Pulmonary artery endothelial cell (primary cell): ENCODE measurements around the gene ACTL10. TPM values are rescaled to one million over a fixed set of nuclear protein-coding genes. Genes with fewer than 3 reads are reported as not detected.
"Not testable (repeated sequence)": the region's sequence is repeated elsewhere in the genome, so short reads cannot be mapped to it uniquely, and the experiment has no call there.

Source experiments
- DNase-seq: peaks from one replicate; pipeline ENCODE4 v3.0.0-alpha.2; 2011; ENCODE audit warnings: low read depth, low spot score
- total RNA-seq: library from RNA; depleted of rRNA; stranded (reverse); fragments of >200 nt; gene quantifications from 2 replicates; pipeline ENCODE4 v1.2.3, GENCODE V29; 2014

The ACTL10 gene
- total RNA-seq, 1 donor from 2014 or later = 4.2 TPM

DNA sequence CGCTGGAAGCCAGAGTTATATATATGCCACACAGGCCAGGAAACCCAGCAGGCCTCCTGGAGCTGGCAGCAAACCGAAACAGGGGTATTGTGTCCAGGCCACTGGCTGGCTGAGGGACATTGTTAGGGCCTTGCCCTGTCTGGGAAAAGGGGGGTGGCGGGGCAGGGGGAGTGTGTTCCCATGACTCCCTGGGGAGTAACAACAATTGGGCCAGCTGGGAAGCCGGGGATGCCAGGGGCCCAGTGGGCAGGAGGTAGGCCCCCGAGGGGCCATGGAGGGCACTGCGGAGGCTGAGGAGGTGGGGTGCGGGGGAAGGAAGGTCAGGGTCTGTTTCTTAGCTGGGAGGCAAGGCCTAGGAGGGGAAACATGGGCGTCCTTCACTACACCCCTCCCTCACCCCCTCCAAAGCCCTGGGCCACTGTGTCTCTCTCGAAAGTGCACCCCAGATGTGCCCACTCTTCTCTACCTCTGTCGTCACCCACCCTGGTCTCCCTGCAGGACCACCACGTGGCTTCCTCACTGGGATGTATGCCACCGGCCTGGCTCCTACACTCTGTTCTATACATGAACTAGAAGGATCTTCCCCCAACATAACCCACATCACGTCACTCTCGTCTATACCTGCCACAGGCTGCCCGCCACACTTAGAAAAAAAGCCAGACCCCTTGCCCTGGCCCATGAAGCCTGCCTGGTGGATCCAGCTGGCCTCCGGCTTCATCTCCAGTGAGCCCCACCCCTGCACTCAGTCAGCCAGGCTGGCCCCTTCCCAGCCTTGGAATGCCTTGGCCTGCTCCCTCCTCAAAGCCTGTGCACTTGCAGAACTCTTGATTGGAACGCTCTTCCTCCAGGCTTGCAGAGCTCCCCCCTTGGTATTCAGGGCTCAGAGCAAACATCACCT, 27.2 kb downstream of the ACTL10 start:
- DNase-seq = no peak

DNA sequence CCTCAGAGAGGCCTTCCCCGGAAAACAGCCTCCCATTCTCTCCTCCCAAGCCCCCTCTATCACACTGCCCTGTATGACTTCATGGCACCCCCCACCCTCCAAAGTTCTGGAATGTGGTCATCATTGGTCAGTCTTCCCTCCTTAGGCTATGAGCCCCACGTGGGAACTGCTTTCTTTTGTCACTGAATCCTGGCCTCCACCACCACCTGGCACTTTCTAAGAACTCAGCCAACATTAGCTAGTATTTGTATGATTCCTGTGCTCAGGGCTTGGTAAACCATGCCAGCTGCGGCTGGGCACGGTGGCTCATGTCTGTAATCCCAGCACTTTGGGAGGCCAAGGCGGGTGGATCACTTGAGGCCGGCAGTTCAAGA, 27.9 kb downstream of the ACTL10 start:
- DNase-seq = no peak

DNA sequence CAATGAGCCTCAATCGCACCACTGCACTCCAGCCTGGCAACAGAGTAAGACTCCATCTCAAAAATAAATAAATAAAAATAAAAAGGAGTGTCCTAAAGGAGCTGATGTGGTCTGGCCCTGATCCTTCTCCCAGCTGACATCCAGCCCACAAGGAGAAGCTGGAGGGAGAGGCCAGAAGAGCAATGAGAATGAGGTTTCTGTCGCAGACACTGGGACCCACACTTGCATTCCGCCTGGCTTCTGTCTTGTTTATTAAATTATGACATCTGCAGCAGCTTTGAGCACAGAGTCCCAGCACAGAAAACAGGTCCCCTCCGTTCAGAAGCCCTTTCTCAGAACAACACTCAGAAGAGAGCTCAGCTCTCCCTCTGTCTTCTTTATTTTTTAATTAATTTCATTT, 29.7 kb downstream of the ACTL10 start:
- no peak for DNase-seq

DNA sequence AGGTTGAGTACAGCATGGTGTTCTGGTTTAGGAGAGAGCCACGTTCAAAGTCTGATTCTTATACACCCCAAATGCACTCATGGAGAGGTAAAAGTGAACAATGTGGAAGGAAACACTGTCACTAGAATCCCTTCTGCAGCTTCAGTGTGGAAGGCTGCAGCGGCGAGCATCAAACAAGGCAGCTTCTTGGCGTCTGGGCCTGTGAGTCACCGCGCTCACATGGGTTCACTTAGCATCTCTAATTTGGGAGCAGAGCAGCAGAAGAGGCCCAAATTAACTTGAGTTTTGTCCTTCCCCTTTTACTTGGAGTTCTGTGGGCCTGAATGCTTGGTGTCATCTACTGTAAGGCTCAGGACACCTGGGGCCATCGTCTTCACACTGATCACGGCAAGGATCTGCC, 30.4 kb downstream of the ACTL10 start:
- no peak for DNase-seq

DNA sequence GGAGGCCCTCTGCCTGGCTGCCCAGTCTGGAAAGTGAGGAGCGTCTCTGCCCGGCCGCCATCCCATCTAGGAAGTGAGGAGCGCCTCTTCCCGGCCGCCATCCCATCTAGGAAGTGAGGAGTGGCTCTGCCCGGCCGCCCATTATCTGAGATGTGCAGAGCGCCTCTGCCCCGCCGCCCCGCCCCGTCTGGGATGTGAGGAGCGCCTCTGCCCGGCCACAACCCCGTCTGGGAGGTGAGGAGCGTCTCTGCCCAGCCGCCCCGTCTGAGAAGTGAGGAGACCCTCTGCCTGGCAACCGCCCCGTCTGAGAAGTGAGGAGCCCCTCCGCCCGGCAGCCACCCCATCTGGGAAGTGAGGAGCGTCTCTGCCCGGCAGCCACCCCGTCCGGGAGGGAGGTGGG, 32.2 kb downstream of the ACTL10 start:
- not testable (repeated sequence) for DNase-seq

DNA sequence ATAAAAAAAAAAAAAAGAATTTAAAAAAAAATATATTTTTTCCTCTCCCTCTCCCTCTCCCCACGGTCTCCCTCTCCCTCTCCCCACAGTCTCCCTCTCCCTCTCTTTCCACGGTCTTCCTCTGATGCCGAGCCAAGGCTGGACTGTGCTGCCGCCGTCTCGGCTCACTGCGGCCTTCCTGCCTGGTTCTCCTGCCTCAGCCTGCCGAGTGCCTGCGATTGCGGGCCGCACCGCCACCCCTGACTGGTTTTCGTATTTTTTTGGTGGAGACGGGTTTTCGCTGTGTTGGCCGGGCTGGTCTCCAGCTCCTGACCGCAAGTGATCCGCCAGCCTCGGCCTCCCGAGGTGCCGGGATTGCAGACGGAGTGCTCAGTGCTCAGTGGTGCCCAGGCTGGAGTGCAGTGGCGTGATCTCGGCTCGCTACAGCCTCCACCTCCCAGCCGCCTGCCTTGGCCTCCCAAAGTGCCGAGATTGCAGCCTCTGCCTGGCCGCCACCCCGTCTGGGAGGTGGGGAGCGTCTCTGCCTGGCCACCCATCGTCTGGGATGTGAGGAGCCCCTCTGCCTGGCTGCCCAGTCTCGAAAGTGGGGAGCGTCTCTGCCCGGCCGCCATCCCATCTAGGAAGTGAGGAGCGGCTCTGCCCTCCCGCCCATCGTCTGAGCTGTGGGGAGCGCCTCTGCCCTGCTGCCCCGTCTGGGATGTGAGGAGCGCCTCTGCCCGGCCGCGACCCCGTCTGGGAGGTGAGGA, 34.1 kb downstream of the ACTL10 start:
- not testable (repeated sequence) for DNase-seq

DNA sequence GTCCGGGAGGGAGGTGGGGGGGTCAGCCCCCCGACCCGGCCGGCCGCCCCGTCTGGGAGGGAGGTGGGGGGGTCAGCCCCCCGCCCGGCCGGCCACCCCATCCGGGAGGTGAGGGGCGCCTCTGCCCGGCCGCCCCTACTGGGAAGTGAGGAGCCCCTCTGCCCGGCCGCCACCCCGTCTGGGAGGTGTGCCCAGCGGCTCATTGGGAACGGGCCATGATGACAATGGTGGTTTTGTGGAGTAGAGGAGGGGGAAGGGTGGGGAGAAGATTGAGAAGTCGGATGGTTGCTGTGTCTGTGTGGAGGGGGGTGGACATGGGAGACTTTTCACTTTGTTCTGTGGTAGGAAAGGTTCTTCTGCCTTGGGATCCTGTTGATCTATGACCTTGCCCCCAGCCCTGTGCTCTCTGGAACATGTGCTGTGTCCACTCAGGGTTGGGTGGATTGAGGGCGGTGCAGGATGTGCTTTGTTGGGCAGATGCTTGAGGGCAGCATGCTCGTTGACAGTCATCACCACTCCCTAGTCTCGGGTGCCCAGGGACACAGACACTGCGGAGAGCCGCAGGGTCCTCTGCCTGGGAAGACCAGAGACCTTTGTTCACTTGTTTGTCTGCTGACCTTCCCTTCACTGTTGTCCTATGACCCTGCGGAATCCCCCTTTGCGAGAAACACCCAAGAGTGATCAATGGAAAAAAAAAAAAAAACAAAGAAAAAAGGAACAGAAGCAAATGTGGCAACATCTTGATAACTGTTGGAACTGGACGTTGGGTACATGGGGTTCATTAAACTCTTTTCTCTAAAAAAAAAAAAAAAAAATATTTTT, 35.1 kb downstream of the ACTL10 start:
- DNase-seq = no peak

DNA sequence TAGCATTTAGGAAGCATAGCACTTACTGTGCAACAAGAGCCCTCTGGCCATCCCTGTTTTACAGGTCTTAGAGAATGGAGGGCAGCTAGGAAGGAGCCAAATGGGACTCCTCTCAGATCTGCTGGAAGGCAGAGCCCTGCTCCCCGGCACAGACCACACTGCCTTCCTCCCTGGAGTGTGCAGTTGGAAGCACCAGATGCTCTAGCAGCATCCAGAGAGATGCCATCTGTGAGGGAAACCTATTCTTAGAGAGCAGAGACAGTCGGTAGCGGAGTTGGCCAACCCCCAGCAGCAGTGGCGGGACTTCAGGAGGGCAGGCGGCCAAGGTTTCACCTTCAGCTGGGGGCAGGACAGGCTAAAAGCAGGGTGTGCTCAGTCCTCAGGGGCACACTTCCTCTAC, 36.1 kb downstream of the ACTL10 start:
- DNase-seq = no peak

DNA sequence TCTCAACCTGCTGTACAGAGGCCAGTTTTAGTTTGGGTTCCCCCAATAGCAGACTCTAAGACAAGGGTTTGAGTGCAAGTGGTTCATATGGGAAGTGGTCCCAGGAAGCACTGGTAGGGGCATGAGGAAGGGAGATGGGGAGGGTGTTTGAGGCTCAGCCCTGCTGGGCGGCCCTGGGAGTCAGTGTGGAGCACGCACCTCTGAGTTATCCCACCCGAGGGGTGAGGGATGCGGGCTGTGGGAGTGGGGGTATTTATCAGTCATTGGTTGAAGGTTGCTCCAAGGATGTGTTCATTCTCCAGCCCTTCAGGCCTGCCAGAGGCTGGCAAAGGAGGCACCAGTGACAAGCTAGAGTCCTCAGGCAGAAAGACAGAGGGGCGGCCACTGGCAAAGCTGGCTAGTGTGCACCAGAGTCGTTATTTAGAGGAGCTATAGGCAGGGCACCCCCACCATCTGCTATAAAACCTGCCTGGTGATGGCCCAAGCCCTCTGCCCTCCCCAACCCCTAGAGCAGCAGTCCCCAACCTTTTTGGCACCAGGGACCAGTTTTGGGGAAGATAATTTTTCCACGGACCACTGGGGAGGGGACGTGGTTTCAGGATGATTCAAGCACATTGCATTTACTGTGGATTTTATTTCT, 36.9 kb downstream of the ACTL10 start:
- DNase-seq = no peak

DNA sequence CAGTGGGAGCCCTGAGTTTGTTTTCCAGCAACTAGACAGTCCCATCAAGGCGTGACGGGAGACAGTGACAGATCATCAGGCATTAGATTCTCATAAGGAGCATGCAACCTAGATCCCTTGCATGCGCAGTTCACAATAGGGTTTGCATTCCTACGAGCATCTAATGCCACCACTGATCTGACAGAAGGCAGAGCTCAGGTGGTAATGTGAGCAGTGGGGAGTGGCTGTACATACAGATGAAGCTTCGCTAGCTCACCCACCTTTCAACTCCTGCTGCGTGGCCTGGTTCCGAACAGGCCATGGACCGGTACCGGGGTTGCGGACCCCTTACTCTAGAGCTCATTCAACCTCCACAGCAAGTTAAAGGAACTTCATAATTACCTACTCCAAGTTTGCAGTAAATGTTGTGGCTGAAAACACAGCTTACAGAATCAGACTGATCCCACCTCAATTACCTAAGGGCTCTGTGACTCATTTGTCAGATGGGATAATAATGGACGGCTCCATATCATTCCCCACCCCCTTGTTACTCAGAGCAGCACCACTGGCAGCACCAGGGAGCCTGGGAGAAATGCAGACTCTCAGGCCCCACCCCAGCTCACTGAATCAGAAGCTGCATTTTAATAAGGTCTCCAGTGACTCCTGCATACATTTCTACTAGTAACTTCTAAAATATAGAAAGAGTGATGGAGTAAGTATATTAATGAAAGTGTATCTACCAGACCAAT, 37.6 kb downstream of the ACTL10 start:
- DNase-seq = no peak

DNA sequence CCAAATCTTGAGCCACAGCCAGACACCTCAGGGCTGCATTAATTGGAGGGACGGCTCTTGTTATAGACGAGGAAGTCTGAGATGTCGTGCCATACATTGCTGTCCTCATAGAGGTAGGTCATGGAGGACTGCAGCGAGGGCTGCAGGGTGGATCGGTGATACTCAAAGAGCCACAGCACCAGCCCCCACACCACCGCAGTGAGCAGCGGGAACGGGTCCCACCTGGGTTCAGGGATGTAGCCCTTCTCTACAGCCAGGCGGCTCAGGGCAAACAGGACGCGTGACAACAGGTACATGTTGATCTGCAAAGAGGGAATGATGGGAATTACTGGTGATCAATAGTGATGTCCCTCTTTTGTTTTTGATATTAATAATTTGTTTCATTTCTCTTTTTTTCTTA, 40.9 kb downstream of the ACTL10 start:
- no peak for DNase-seq

DNA sequence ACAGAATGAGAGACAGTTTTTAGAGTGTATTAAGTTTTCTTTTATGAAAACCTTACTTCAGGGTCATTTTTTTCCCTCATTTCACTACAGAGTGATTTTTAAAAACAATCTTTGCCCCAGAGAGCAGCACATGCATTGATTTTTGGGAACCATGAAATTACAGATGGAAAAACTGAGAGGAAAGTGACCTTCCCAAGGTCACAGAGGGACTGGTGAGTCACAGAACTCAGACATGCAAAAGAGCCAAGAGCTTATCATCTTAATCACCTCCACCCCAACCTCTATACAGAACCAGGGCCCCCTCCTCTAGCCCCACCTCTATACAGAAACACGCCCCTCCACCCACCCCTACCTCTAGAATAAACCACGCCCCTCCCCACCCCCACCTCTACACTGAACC, 42.7 kb downstream of the ACTL10 start:
- no peak for DNase-seq

DNA sequence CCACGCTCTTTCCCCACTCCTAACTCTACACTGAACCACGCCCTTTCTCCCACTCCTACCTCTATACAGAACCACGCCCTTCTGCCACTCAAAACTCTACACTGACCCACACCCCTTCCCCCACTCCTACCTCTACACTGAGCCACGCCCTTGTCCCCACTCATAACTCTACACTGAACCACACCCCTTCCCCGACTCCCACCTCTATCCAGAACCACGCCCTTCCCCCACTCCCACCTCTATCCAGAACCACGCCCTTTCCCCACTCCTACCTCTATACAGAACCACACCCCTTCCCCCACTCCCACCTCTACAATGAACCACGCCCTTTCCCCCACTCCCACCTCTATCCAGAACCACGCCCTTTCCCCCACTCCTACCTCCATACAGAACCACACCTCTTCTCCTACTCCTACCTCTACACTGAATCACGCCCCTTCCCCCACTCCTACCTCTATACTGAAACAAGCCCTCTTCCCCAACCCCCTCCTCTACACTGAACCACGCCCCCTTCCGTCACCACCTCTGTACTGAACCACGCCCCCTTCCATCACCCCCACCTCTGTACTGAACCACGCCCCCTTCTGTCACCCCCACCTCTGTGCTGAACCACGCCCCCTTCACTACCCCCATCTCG, 43.3 kb downstream of the ACTL10 start:
- no peak for DNase-seq

DNA sequence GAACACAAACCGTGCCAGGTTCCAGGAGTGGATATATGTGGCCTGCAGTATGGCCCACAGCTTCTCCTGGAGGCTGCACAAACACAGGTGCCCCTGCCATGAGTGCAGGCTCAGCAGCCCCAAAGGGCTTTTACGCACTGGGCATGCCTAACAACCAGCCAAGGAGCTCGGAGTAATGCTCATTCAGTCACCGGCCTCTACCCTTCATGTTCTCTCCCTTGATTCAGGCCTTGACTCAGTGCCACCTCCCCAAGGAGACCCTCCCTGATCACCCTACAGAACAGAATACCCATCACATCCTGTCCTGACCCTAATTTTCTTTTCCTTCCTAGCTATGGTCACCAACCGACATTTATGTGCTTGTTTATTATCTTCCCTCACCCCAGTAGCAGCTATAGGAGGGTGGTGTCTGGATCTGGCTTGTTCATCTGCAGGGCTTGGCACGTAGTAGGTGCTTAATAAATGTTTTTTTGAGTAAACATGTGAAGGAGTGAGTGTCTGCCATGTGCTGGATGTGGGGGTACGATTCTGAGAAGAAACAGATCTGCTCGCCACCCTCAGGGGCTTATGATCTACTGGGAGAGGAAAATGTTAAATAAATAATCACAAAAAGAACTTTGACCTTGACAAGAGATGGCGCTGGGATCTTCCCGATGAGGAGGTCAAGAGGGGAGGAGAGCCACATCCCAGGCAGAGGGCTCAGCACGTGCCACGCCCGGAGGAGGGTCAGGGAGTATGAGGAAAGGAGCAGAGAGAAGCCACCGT, 44.1 kb downstream of the ACTL10 start:
- DNase-seq = no peak

DNA sequence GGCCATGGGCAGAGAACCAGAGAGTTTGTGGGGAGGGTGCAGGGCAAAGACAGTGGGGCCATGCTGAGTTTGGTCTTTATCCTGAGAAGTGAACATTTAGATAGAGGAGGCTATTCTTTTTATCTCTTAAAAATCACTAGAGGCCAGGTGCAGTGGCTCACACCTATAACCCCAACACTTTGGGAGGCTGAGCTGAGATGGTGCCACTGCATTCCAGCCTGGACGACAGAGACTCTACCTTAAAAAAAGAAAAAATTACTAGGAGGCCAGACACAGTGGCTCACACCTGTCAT, 44.6 kb downstream of the ACTL10 start:
- no peak for DNase-seq

DNA sequence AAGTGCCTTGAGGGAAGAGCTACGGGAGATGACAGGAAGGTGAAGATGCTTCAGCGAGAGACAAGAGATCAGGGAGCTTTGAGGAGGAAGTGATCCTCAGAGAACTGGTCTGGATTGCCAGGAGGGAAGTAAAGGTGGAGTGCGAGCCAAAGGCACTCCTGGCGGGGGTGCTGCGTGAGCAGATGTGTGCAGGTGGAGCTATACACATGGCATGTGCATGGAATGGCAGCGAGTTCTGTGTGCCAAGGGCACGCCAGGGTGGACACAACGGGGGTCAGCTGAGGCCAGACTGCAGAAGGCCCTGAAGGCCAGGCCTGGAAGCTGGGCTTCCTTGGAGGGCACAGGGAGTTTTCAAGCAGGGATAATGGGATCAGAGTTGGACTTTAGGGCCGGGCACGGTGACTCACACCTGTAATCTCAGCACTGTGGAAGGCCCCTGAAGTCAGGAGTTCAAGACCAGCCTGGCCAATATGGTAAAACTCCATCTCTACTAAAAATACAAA, 47.2 kb downstream of the ACTL10 start:
- no peak for DNase-seq

DNA sequence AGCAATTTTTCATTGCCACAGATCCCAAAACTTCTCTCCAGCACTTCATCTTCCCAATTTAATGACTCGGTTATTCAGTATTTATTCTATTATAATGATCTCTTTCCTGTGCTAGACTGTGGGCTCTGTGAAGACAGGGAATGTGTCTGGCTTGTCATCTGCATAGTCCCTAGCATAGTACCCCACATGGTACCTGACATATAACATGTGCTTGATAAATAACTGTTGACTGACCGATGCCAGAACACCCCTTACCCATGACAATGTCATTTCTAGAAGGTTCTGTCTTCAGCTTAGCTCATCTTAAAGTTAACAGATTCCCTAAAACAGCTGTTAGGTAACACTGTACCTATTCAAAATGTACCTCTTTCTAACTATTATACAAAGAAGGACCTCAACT, 49.8 kb downstream of the ACTL10 start:
- no peak for DNase-seq
